GM19035 (cell line): Measurements from ENCODE around the gene SNX9.
A peak's percentile ranks its signal among the peaks of the same experiment; 100 is the strongest.
"Not testable (repeated sequence)": the region's sequence is repeated elsewhere in the genome, so short reads cannot be mapped to it uniquely, and the experiment has no call there.

Source experiments
- ATAC-seq: cut with Tn5 transposase; IDR thresholded peaks from one replicate; pipeline ENCODE4 v1.9.1; 2021; ENCODE audit not compliant: unreplicated experiment

Gene SNX9

GRCh38 chr6:157879873-157880254 lies 56.8 kb downstream of the SNX9 start:
- ATAC-seq, result peak; percentile 40

DNA sequence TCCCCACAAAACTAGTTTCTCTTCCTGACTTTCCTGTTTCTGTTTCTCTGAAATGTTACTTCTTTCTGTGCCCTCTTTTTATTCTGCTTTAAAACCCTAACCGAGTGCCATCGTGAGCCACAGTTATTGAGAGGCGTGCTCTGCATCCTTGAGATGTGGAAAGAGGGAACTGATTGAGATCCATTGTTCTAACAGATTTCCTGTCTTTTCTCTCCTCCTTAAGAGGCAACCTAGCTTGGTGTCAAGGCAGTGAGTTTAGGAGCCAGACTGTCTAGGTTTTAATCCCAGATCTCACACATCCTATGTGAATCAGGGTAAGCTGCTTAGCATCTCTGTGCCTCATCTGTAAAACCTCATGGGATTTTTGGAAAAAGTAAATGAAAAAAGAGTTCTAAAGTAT lies 57.5 kb downstream of the SNX9 start:
- no peak for ATAC-seq

DNA sequence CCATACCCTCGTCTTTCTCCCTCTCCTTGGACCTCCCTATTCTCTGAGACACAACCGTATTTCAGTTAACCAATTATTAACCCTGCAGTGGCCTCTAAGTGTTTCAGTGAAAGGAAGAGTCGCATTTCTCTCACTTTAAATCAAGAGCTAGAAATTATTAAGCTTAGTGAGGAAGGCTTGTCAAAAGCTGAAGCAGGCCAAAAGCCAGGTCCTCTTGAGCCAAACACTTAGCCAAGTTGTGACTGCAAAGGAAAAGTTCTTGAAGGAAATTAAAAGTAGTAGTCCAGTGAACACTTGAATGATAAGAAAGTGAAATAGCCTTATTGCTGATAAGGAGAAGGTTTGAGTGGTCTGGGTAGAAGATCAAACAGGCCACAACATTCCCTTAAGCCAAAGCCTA lies 58.3 kb downstream of the SNX9 start:
- no peak for ATAC-seq

DNA sequence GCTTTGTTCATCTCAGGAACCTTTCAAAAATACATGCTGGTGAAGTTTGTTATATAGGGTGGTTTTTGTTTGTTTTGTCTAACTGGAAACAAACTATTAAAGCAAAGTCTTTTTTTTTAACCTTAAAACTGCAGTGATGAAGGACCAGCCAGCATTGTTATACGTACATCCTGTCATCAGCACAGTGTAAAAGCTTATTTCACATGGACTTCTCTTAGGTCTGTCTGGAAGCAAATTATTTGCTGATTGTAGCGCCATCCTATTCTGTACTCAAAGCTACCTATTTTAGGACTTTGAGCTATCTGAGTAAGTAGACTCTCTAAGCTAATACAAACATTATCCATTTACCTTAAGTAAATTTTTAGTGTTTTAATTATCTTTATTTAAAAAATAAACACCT lies 61.7 kb downstream of the SNX9 start:
- ATAC-seq, result no peak

GRCh38 chr6:157885211-157885788 lies 62.3 kb downstream of the SNX9 start:
- no peak for ATAC-seq

GRCh38 chr6:157885876-157886275 lies 62.8 kb downstream of the SNX9 start:
- no peak for ATAC-seq

GRCh38 chr6:157887892-157888291 lies 64.8 kb downstream of the SNX9 start:
- no peak for ATAC-seq

DNA sequence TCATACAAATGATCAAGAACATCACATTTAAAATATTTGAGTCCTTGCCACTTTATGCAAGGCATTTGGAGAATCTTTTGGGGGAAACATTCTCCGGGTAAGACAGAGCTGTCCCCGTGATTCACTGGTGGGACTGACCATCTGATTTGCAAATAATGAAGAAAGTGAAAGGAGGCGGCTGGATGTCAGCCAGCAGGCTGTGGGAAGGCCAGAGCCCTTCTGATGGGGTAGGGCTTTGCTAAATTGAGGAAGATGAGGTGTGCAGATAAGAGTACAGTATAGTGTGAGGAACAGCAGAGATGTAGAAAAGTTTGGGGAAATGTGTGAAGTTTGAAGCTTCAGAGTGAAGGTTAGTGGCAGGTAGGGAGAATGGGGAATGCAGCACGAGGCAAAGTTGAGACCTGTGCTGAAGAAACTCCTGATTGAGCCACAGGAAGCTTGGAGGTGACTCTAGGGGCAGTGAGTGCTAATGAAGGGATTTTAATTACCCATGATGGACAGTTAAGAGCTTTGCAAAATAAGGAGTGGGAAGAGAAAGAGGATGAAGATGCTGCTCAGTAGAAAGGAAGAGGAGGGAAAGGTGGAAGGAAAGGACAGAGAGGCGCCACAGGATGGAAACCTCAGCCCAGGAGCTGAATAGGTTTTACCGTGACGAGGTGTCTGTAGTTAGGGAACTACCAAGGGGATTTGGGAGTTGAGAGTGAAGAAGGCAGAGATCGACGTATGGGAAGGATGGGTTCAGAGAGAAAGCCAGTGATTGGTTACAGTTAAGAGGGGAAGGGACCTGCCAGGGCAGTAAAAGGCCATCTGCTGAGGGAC lies 68.7 kb downstream of the SNX9 start:
- no peak for ATAC-seq

- ATAC-seq, result no peak
Observed at GRCh38 chr6:157892363-157892877, 69.4 kb downstream of the SNX9 start.

- ATAC-seq, result no peak
Observed at GRCh38 chr6:157893238-157893637, 70.2 kb downstream of the SNX9 start.

DNA sequence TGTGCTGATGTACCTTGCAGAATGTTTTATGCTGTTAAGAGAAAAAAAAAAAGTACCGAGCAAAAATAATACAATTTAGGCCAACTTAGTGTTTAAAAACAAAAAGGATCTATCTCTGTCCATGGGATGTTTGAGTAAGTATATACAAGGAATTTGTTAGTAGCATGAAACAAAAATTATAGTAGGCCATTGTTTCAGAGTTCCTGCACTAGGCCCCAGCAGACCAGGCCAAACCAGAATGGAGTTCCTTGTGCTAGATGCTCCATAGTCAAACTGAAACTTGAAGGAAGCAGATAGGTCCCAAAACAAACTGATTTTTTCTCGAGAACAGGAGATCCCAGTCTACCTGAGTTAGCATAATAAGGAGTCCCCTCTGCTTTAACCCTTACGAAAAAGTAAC lies 72.5 kb downstream of the SNX9 start:
- no peak for ATAC-seq

GRCh38 chr6:157896932-157897331 lies 73.9 kb downstream of the SNX9 start:
- ATAC-seq, result no peak

DNA sequence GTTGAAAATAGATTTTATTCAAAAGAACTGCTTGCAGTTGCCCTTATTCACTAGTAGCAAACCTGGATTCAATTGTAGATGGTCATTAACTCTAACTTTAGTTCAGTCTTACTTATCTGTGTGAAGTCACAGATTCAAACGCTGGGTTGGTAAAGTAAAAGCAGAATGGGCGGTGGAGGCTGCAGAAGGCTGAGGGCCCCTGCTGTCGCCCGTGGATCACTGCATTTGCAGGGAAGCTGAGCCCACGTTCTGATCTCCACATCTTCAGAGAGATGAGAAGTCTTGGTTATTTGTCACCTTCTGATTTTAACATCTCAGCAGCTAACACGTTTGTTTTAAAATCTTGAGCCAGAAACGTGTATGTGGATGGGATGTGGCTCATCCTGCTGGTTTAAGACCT lies 75.1 kb downstream of the SNX9 start:
- ATAC-seq, result no peak

- ATAC-seq, result no peak
Observed at GRCh38 chr6:157898640-157899039, 75.6 kb downstream of the SNX9 start.

DNA sequence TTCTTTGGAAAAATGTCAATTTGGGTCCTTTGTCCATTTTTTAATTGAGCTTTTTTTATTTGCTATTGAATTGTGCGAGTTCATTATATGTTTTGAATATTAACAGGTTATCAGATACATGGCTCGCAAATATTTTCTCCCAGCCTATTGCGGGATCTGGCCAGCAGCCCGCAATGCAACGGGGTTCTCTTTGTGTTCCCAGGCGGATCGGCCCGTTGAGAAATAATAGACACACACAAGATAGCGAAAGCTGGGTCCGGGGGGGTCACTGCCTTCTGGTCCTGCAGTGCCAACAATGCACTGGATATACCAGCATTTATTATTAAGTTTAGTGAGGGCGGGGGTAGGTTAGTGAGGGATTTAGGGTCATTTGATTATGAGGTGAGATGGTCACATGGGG lies 77.2 kb downstream of the SNX9 start:
- not testable (repeated sequence) for ATAC-seq

- ATAC-seq, result not testable (repeated sequence)
Observed at GRCh38 chr6:157900751-157901150, 77.7 kb downstream of the SNX9 start.

DNA sequence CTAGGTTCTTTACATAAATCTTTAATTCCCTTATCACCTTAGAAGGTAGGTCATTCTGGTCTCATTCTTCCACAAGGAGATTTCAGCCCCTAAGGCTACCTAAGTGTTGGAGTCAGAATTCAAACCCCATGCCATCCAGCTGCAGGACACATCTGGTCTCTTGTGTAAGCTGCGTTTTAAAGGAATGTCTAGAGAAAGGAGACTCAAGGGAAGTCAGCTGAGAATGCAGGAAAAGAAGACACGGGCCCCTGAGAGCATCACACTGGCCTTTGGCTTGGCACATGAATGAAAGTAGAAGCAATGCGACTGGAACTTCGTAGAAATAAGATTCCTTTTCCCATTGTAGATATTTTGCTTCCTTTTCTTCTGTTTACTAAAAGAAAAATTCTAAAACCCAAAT lies 82.0 kb downstream of the SNX9 start:
- no peak for ATAC-seq

DNA sequence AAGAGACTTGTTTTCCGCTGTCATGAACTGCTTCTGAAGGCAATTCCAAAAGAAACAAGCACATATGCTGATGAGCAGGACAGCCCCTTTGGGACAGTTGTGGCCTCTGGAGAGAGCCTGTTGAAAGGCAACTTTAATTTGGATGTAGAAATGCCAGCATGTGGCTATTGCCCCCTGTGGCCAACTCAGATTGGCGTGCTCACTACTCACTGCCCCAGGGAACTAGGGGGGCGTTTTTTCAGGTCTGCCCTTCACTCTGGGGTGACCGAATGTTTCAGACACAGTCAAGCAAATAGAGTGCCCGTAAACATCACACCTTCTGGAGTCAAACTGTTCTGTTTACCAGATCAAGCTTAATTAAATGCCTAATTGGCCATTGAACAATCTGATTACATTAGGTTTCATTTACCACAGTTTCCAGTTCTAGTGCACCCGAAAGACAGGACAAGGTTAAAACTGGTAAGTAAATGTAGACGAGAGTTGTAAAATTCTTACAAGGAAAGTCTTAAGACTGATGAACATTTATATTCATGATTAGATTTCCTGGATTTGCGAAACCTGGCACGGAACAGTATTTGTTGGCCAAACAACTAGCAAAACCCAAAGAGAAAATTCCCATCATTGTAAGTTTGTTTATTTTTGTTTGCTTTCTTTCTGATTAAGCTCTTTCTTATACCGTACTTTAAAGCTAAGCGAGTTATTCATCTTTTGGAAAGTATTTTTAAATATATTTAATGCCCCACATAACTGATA lies 82.7 kb downstream of the SNX9 start:
- no peak for ATAC-seq

GRCh38 chr6:157906537-157907061 lies 83.6 kb downstream of the SNX9 start:
- ATAC-seq, result no peak

GRCh38 chr6:157907651-157908050 lies 84.6 kb downstream of the SNX9 start:
- ATAC-seq, result no peak
